ENCODE measurements around the gene RBMS1.

The RBMS1 gene

GRCh38 chr2:160298960-160299359 is 194.6 kb downstream of the RBMS1 start:
- Histone ChIP-seq H3K4me1 (ENCODE audit: low read length) (peaks cover 2% of the 10 kb centered on the region; the same call in 1 of the 2 replicates), H3K4me2 (ENCODE audit: low read depth, low read length) (no peak overlapping the region), H3K4me3 (ENCODE audit: low read length) (no peak overlapping the region), H3F3A (ENCODE audit: insufficient read depth, low read length) (no peaks in the 10 kb centered on the region), H3K79me2 (ENCODE audit: low read length) (no peaks in the 10 kb centered on the region), H3K36me3 (replicated peaks; ENCODE audit: insufficient read depth, low read length) (no peaks in the 10 kb centered on the region), H3K9me2 (replicated peaks; ENCODE audit: insufficient read depth, low read length) (no peaks in the 10 kb centered on the region), H3K27ac (ENCODE audit: low read length) (no peak overlapping the region), H4K20me1 (ENCODE audit: insufficient read depth, low read length) (no peaks in the 10 kb centered on the region), H3K9ac (ENCODE audit: low read length) (no peak overlapping the region), H2AFZ (ENCODE audit: low read length) (no peak overlapping the region), H3K9me3 (replicated peaks; ENCODE audit: insufficient read depth, low read length) (no peaks in the 10 kb centered on the region), H3K27me3 (replicated peaks; ENCODE audit: insufficient read depth, low read length) (no peaks in the 10 kb centered on the region)
- DNase-seq = no peak
- no peak for TF ChIP-seq EZH2 (optimal IDR thresholded peaks at IDR 0.05; ENCODE audit: low read depth, low read length)
- no peak for TF ChIP-seq EZH2phosphoT487 (IDR thresholded peaks at IDR 0.05; ENCODE audit: low read length)
- no peak for TF ChIP-seq CTCF (IDR thresholded peaks at IDR 0.05; ENCODE audit: low read length)

GRCh38 chr2:160295519-160296207 is 197.9 kb downstream of the RBMS1 start:
- Histone ChIP-seq H3K9me2 (replicated peaks; ENCODE audit: insufficient read depth, low read length) (no peaks in the 10 kb centered on the region), H3F3A (ENCODE audit: insufficient read depth, low read length) (no peaks in the 10 kb centered on the region), H3K4me3 (ENCODE audit: low read length) (no peak overlapping the region), H3K4me1 (ENCODE audit: low read length) (no peaks in the 10 kb centered on the region), H3K9me3 (replicated peaks; ENCODE audit: insufficient read depth, low read length) (no peaks in the 10 kb centered on the region), H3K36me3 (replicated peaks; ENCODE audit: insufficient read depth, low read length) (no peaks in the 10 kb centered on the region), H3K4me2 (ENCODE audit: low read depth, low read length) (no peak overlapping the region), H3K27ac (ENCODE audit: low read length) (no peak overlapping the region), H3K79me2 (ENCODE audit: low read length) (no peaks in the 10 kb centered on the region), H4K20me1 (ENCODE audit: insufficient read depth, low read length) (no peaks in the 10 kb centered on the region), H2AFZ (ENCODE audit: low read length) (no peak overlapping the region), H3K9ac (ENCODE audit: low read length) (no peak overlapping the region), H3K27me3 (replicated peaks; ENCODE audit: insufficient read depth, low read length) (no peaks in the 10 kb centered on the region)
- no peak for DNase-seq
- no peak for TF ChIP-seq EZH2phosphoT487 (IDR thresholded peaks at IDR 0.05; ENCODE audit: low read length)
- TF ChIP-seq CTCF (IDR thresholded peaks at IDR 0.05; ENCODE audit: low read length) = no peak
- no peak for TF ChIP-seq EZH2 (optimal IDR thresholded peaks at IDR 0.05; ENCODE audit: low read depth, low read length)

GRCh38 chr2:160294889-160295288 is 198.7 kb downstream of the RBMS1 start:
- Histone ChIP-seq H3F3A (ENCODE audit: insufficient read depth, low read length) (no peaks in the 10 kb centered on the region), H3K4me2 (ENCODE audit: low read depth, low read length) (no peak overlapping the region), H4K20me1 (ENCODE audit: insufficient read depth, low read length) (no peaks in the 10 kb centered on the region), H3K4me3 (ENCODE audit: low read length) (no peak overlapping the region), H3K9ac (ENCODE audit: low read length) (no peak overlapping the region), H3K4me1 (ENCODE audit: low read length) (no peaks in the 10 kb centered on the region), H3K27ac (ENCODE audit: low read length) (no peak overlapping the region), H3K79me2 (ENCODE audit: low read length) (no peaks in the 10 kb centered on the region), H3K36me3 (replicated peaks; ENCODE audit: insufficient read depth, low read length) (no peaks in the 10 kb centered on the region), H3K9me3 (replicated peaks; ENCODE audit: insufficient read depth, low read length) (no peaks in the 10 kb centered on the region), H3K9me2 (replicated peaks; ENCODE audit: insufficient read depth, low read length) (no peaks in the 10 kb centered on the region), H2AFZ (ENCODE audit: low read length) (no peak overlapping the region), H3K27me3 (replicated peaks; ENCODE audit: insufficient read depth, low read length) (no peaks in the 10 kb centered on the region)
- no peak for TF ChIP-seq EZH2phosphoT487 (IDR thresholded peaks at IDR 0.05; ENCODE audit: low read length)
- no peak for TF ChIP-seq CTCF (IDR thresholded peaks at IDR 0.05; ENCODE audit: low read length)
- no peak for TF ChIP-seq EZH2 (optimal IDR thresholded peaks at IDR 0.05; ENCODE audit: low read depth, low read length)
- no peak for DNase-seq

Data from MM.1S (cell line).